HG02588 (cell line): Measurements from ENCODE around the gene SLC1A5.
A peak's percentile ranks its signal among the peaks of the same experiment; 100 is the strongest.
"Not testable (repeated sequence)": the region's sequence is repeated elsewhere in the genome, so short reads cannot be mapped to it uniquely, and the experiment has no call there.

ENCODE experiments used
- ATAC-seq: cut with Tn5 transposase; IDR thresholded peaks from one replicate; pipeline ENCODE4 v1.9.1; 2021; ENCODE audit warnings: mild to moderate bottlenecking, moderate library complexity; ENCODE audit not compliant: unreplicated experiment

Gene SLC1A5

DNA sequence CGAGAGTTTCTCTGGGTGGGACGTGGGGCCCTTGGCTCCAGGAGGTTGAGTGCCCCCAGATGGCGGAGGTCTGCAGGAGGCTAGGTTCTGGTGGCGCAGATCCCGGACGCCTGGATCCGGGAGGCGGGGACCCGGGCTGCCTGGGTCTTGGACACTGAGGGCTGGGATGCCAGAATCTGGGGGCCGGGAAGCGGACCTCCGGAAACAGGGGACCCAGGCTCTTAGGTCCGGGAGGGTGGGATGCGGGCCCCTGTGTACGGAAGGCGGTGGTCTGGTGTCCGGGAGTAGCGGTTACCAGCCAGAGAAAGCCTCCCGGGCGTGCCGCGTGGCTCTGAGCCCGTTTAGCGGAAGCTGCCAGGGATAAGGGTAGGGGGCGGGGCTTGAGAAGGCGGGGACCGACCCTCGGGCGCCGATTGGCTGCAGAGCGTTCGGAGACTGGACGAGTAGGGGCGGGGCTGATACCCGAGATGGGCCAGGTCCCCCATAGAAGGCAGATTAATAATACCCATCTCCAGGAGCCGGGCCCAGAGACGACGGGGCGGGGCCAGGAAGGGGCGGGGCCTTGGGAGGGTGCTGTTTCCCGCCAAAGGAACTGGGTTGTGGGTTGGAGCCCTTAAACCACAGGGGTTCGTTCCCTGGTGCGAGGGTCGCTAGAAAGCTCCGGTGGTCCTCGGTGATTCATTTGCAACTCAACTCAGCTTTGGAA is at the start of gene SLC1A5:
Gene SLC1A5, minus strand, starts transcription at position 333 of the 706 bp plus-strand sequence. CDS start 629 bp downstream, outside the sequence.
- ATAC-seq: peak; percentile 65

DNA sequence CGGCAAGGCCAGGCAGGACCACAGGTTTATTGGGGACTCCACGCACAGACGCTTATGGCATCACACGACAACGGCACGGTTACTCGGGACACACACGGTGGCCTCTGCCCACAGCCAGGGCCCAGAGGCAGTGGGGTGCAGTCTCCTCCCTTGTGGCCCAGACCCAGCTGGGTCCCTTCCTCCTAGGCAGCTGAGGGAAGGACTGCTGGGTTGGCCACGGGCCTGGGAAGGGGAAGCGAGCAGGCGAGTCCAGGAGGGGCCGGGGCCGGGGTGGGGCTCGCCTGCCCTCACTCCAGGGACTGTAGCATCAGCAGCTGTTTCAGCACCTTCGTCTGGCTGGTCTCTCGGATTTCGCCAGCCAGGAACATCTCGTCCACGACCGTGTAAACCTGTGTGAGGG is 49.8 kb upstream of the SLC1A5 start:
- no peak for ATAC-seq

DNA sequence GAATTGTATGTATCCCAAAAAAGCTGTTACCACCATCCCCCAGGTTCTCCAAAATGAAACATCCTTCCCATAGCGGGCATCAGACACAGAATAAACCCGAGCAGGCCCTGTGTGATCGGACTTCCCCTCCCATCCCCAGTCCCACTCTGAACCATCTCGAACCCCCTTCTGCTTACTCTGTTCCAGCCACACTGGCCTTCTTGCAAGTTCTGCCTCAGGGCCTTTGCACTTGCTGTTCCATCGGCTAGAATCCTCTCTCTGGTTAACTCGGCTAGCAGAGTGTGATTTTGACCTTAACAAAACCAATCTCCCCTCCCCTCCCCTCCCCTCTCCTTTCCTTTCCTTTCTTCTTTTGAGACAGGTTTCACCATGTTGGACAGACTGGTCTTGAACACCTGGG is 46.6 kb upstream of the SLC1A5 start:
- ATAC-seq: no peak

DNA sequence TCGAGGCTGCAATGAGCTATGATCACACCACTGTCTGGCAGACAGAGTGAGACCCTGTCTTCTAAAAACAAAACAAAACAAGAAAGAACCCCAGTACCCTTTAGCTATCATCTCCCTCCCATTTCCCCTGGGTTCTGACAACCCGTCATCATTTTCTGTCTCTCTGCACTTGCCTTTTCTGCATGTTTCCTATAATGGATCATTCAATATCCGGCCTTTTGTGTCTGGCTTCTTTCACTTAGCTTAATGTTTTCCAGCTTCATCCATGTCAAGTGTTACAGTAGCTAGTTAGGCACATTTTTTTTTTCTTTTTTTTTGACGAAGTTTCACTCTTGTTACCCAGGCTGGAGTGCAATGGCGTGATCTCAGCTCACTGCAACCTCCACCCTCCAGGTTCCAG is 45.7 kb upstream of the SLC1A5 start:
- ATAC-seq: no peak

DNA sequence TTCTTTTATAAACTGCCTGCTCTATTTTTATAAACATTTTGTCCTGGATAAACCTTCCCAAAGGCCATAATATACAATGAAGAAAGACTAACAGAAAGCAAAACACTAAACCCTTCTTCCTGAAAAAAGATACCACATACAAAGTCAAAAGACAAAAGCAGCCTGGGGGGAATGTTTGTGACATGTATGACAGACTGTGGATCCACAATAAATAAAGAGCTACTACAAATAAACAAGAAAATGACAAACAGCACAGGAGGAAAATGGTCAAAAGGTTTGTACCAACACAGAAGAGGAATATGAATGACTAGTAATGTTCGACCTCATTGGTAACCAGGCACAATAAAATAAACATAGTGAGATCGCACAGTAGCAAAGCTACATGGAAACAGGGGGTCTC is 42.5 kb upstream of the SLC1A5 start:
- no peak for ATAC-seq

DNA sequence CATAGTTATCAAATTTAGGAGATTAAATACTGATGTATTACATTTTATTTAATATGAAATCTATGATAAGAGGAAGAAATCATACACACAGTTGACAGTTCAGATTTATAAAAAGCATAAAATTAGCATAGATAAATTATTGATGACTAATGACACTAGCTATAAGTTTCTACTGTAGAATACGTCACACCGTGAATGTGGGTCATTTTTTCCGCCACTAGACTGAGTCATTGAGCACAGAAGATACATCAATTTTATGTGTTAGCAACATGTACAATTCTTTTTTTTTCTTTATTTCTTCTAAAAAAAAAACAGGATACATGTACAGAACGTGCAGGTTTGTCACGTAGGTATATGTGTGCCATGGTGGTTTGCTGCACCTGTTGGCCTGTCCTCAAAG is 40.1 kb upstream of the SLC1A5 start:
- ATAC-seq: no peak

DNA sequence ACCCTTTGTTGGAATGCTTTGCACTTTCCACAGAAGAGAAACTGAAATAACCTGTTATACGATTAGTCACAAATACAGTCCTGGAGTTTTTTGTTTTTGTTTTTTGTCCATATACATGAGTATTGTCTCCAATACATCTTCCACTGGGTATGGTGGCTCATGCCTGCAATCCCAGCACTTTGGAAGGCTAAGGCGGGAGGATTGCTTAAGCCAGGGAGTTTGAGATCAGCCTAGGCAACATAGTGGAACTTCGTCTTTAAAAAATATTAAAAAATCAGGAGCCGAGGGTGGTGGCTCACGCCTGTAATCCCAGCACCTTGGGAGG is 37.3 kb upstream of the SLC1A5 start:
- no peak for ATAC-seq

DNA sequence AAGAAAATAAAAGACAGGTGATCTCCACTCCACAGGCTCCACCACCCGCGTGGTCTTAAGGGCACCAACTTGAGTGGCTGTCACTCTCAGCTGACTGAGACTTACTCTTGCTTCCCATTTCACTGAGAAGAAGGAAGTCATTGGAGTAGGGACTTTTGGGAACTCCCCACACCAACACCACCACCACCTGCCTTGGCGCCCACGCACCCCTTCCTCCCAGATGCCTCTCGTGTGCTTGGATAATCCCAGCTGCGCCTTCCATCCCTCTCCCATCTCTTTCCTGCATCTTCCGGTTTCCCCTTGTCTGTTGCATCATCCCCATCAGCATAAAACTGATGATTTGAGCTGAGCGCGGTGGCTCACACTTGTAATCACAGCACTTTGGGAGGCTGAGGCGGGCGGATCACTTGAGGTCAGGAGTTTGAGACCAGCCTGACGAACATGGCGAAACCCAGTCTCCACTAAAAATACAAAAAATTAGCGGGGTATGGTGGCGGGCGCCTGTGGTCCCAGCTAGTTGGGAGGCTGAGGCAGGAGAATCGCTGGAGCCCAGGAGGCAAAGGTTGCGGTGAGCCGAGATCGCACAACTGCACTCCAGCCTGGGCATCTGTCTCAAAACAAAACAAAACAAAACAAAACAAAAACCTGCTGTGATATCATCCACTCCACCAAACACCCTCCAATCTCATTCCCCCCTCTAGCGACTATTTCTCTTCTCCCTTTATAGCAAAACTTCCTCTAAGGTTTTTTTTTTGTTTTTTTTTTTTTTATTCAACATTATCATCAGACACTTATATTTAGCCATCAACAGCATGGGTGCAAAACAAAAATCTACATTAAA is 36.7 kb upstream of the SLC1A5 start:
- no peak for ATAC-seq

DNA sequence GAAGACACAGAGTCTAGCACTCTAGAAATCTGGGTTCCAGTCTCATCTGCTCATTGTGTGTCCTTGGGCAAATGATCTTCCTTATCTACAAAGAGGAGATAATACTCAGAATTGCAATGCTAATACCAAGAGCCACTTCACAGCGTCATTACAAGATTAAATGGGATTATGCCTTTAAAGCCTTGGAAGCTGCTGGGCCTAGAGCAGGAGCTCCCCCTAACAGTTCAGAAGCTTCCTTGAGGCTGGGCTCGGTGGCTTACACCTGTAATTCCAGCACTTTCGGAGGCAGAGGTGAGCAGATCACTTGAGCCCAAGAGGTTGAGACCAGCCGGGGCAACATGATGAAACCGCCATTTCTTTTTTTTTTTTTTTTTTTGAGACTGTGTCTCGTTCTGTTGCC is 34.7 kb upstream of the SLC1A5 start:
- no peak for ATAC-seq

DNA sequence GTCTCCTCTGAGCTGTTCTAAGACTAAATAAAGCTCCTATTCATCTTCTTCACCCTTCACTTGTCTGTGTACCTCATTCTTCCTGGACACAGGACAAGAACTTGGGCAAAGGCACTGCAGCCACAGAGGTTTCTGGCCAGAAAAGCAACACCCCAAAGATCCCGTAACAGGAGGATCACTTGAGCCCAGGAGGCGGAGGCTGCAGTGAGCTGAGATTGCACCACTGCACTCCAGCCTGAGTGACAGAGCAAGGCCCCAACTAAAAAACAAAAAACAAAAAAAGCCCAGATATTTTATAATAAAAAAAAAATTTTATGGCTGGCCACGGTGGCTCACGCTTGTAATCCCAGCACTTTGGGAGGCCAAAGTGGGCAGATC is 34.0 kb upstream of the SLC1A5 start:
- not testable (repeated sequence) for ATAC-seq

DNA sequence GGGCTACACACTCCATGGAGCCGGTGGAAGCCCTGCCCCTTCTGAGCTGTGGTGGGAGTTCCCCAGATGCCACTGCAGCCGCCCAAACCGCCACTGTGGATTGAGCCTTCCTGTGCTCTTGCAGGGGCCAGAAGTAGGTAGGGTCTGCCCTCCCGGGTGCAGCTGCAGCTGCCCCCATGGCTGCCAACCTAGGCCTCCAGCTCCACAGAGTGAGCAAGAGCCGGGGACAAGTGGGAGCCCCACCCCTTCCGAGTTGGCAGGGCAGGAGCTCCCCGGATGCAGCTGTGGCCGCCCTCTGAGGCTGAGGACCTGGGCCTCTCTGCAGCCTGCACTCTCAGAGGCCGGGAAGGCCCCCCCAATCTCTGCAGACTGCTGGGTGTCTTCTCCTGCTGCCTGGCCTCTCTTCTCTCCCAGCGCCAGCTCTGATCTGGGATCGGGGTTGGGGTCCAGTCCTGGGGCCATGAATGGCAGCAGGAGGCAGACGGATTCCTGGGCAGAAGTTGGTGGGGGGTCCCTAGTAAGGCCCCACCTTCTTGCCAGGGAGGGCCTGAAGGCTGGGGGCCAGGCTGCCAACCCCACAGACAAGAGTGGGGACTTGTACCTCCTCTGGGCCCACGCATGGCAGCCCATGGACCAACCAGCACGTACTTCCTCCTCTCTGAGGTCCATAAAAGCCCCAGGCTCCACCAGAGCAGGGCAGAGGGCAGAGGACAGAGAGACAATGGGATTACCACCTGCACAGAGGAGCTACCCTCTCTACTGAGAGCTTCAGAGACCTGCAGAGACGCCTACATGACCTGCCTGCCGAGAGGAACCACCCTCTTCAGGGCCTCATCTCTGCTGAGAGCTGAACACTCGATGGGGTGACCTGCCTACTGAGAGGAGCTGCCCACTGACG is 33.4 kb upstream of the SLC1A5 start:
- no peak for ATAC-seq

DNA sequence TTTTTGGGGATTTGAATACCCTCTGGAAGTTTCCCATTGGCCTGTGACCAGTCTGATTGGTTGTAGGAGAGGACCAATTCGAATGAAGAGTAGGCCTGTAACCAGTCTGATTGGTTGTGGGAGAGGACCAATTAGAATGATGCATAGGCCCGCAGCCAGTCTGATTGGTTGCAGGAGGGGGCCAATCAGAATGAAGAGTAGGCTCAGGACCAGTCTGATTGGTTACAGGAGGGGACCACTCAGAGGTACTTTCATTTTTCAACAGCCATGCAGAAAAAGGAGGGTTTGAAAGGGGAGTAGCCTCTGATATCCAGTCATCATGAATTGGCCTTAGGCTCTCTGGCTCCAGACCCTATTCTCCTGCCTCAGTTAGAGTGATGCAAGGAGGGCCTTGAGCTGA is 30.4 kb upstream of the SLC1A5 start:
- no peak for ATAC-seq

DNA sequence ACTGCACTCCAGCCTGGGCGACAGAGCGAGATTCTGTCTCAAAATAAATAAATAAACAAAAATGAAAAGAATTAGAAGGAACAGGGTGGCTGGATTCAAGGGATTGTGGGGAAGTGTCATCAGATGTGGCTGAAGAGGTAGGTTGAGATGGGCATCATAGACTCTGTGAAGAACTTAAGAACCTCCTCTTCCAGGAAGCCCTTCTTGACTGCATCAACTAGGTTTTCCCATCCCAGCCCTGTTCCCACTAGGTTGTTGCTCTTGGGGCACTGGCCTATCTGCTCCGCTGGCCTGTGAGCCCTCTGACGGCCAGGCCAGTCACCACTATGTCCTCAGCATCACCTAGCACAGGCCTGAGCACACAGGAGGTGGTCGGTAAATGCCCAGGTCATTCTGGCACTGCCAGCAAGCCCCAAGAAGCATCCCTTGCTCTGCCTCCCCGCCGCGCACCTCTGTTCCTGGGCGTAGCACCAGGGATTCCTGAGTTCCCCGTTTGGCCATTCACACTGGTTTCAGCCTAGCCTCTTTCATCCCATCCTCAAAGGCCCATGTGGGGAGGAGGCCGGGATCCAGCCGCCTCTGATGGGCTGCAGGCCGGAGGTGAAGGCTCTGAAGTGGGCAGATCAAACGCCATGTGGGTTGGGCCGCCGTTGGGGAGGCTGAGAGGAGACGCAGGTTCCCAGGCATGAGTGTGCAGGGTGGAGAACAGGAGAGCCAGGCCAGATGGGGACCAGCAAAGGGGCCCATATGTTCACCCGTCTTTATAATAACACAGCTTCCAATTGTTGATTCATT is 27.6 kb upstream of the SLC1A5 start:
- no peak for ATAC-seq

DNA sequence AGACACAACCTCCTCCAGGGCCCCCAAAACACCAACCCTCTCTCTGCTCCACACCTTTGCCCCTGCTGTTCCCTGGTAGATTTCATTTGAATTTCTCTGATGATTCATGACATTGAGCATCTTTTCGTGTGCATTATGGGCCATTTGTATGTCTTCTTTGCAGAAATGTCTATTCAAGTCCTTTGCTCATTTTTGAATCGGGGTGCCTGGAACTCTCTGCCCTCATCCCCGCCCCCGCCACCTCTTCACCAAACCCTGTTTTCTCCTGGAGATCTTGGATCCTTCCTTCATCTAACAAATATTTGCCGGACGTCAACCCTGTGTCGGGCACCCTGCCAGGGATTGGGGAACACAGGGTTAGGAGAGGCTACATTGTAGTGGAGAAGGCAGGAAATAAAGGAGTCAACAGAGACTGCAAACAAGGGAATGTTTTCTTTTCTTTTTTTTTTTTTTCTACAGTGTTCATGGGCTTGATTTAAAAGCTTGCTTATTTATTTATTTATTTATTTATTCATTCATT is 25.5 kb upstream of the SLC1A5 start:
- no peak for ATAC-seq

DNA sequence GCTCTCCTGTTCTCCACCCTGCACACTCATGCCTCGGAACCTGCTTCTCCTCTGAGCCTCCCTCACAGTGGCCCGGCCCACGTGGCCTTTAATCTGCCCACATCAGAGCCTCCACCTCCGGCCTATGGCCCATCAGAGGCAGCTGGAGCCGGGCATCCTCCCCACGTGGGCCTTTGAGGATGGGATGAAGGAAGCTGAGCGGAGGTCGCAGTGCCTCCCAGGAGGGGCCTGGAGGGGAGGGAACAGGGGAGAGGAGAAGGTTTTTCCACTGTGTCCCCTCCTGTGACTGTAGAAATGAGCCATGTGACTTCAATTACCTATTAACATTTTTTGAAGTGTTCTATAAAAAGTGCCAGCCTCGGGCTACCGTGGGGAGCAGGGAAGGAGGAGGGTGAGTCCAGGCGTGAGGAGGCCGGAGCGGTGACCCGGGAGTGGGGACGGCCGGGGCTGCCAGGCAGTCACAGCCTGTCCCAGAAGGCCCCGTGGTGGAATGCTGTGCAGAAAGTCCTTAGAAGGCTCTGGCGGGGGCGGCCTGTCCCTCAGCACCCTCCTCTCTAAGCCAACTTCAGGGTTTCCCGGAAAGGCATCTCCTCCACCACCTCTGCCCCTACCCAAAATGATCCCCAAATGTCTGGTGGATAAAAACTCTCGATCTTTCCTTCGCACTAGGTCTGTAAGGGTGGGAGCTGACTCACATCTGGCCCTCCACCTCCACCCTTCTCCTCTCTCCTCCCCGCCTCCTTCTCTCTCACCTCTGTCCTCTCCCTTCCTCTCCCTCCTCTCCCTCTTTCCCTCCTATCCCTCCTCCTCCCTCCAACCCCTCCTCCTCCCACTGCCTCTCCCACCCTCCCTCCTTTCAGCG is 24.8 kb upstream of the SLC1A5 start:
- ATAC-seq: no peak

DNA sequence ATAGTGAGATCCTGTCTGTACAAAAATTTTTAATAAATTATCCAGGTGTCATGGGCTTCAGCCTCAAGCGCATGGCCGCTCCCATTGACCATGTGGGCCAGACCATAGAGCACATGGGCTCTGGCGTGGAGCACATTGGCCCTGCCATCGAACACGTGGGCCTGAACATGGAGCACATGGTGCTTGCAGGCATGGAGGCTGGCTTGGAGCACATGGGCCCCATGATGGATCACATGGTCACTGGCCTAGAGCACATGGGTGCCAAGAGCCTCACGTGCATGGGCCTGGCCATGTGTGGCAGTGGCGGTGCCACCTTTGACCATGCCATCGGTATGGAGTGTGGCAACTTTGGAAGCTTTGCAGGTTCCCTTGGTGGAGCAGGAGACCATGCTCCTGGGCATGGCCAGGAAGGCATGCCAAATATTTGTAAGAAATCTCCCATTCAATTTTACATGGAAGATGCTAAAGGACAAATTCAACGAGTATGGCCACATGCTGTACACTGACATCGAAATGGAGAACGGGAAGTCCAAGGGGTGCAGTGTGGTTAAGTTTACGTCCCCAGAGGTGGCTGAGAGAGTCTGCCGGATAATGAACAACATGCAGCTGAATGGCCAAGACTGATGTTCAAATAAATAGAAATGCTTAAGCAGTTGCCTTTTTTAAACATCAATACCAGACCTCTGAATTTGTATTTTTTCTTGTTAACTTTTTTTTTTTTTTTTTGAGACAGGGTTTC is 21.3 kb upstream of the SLC1A5 start:
- no peak for ATAC-seq

DNA sequence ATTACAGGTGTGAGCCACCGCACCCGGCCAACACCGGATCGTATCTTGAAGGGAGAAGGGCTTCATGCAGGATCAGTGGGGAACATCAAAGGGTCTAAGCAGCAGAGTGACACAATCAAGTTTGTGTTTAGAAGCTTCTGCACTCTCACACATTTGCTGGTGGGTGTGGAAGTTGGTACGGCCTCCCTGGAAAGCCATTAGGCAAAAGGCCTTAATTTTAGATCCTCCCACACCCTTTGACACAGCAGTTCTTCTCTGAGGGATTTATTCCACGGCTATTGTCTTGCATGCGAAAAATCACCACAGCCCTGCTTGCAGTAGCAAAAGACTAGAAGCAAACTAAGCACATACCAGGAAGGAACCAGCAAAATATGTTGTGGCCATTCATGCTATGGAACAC is 18.3 kb upstream of the SLC1A5 start:
- no peak for ATAC-seq

DNA sequence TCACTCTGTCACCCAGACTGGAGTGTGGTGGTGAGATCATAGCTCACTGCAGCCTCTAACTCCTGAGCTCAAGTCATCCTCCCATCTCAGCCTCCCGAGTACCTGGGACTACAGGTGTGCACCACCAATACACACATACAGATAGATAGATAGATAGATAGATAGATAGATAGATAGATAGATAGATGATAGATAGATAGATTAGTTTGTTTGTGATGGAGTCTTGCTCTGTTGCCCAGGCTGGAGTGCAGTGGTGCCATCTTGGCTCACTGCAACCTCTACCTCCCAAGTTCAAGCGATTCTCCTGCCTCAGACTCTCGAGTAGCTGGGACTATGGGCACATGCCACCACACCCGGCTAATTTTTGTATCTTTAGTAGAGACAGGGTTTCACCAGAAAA is 16.0 kb upstream of the SLC1A5 start:
- ATAC-seq: not testable (repeated sequence)

DNA sequence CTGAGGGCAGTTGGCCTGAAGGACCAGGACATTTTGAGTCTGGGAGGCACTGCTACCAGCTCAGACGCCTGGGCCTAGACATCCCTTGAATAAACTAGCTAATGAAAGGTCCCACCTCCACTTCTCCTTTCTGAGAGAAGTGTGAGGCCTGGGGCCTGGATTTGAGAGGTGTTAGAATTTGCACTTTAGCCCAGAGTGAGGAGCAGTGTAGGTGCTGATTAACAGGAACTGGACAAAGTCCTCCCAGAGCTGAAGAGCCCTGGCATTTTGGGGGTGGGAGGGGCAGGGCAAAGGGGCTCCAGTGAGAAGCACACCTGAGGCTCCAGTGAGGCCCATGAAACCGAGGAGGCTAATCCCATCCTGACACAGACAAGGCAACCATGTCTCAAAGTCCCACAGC is 15.2 kb upstream of the SLC1A5 start:
- no peak for ATAC-seq
